Anterior cingulate cortex (tissue), 58 donors: ENCODE results near the gene ALLC.

ENCODE experiments used
- DNase-seq, 58 donors: peaks; one replicate each; lab custom pipeline; 2025; lab: John Stamatoyannopoulos, UW

The ALLC gene

GRCh38 chr2:3638456-3638810 lies 19.6 kb upstream of the ALLC start:
- no peak for DNase-seq

- no peak for DNase-seq
Observed at GRCh38 chr2:3639015-3639630, 18.9 kb upstream of the ALLC start.

GRCh38 chr2:3639653-3640052 lies 18.3 kb upstream of the ALLC start:
- DNase-seq, result no peak

GRCh38 chr2:3641181-3641580 lies 16.8 kb upstream of the ALLC start:
- no peak for DNase-seq

- no peak for DNase-seq
Observed at GRCh38 chr2:3641841-3642421, 16.1 kb upstream of the ALLC start.

GRCh38 chr2:3642521-3643215 lies 15.3 kb upstream of the ALLC start:
- DNase-seq, result no peak

GRCh38 chr2:3643371-3644245 lies 14.4 kb upstream of the ALLC start:
- no peak for DNase-seq

- DNase-seq, result no peak
Observed at GRCh38 chr2:3644246-3644525, 13.8 kb upstream of the ALLC start.

DNA sequence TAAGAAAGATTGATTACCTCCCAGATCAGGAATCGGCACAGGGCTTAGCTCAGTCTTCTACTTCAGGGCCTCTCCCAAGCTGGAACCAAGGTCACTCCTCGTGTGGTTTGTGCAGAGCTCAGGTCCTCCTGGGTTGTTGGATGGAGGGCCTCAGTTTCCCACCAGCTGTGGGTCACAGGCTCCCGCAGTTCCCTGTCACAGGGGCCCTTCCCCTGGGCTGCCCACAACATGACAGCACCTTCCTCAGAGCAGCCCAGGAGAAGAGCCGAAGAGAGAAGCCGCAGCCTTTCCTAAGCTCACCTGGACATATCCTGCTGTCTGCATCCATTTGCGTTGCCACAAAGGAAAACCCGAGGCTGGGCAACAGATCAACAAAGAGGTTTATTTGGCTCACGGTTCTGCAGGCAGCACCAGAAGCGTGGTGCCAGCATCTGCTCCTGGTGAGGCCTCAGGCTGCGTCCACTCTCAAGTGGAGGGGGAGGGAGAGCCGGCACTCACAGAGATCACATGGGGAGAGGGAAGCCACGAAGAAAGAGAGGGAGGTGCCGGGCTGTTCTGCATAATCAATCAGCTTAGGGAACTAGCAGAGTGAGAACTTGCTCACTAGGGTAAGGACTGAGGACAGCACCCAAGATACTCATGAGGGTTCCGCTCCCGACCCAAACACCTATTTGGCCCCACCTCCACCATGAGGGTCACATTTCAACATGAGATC lies 13.0 kb upstream of the ALLC start:
- DNase-seq, result no peak

DNA sequence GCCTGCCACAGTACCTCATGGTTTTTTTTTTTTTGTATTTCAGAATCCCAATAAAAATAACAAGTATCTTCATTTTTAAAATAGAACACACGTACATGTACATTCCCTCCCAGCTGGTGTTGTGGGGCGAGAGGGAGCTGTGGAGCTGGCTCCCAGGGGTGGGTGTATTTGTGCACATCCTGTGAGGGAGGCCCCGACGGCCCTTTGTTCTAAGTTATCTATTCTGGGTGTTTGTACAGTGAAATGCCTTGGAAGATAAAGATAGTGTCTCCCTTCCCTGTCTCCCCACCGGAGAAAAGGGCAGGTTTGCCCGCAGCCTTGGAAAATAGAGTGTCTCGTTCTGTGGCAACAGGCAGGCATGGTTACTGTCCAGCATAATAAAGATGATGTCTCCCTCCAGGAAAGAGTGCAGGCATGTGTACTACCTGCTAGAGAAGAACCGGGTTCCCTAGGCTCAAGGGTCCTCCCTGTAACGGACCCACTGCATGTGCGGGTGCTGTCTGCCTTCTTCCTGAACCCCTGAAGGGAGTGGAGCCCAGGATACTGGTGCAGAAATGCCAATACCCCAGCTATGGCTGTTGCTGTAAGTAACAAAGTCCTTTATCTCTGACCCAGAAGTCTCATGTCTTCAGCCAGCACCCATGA lies 12.1 kb upstream of the ALLC start:
- peak in 1 of 58 donors; percentile 22 for DNase-seq

DNA sequence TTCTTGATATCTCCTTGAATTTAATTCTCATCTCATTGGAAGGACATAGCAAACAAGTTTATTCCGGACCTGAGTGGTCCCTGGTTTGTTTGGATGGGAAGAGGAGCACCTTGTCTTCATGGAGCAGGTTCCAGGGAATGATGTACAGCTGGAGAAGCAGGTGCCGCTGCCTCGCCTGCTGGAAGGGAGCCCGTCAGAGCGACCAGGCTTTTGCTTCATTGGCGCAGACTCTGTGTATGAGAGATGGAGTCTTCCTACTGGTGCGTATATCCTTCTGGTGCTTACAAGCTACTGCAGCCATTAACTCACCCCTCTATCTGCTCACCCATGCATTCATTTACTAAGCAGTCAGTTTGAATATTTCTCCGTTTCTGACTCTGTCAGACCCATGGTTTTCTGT lies 11.6 kb upstream of the ALLC start:
- no peak for DNase-seq

GRCh38 chr2:3647246-3647645 lies 10.8 kb upstream of the ALLC start:
- no peak for DNase-seq

GRCh38 chr2:3647831-3648651 lies 10.0 kb upstream of the ALLC start:
- DNase-seq, result no peak

- DNase-seq, result no peak
Observed at GRCh38 chr2:3648652-3649177, 9.3 kb upstream of the ALLC start.

- peak in 2 of 58 donors; percentile 10 to 33 for DNase-seq
Observed at GRCh38 chr2:3649581-3649980, 8.4 kb upstream of the ALLC start.

DNA sequence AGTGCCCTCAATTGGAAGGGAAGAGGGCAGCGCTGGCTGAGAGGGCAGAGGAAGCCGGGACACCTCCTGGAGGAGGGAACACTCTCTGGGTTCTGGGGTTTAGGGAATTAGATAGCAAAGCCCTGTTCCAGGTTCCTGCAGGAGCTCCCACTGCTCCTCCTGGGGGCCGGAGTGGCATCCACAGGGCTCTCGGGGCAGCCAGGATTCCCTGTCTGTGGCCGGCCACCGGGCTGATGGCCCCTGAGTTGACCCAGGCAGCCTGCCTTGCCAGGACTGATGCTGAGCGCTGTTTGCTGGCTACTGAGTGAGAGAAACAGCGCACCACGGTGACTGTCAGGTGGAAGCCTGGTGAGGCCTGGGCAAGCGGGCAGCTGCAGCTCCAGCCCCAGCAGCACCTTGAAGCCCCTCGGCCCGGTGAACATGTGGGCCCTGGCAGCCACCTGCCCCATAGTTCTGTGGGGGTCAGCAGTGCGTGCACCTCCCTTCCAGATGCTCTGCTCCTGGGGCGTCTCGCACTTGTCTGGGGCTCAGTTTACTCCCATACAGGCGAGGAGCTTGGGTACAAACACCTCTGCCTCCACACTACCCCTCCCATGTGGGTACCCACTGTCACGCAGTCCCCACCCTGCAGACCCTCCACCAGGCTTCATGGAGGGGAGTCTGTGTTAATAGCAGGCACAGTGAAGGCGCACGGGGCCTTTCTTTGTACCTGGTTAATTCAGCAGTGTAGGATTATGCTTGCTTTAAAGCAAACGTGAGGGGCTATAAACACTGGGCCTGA lies 7.7 kb upstream of the ALLC start:
- peak in 1 of 58 donors; percentile 37 for DNase-seq

DNA sequence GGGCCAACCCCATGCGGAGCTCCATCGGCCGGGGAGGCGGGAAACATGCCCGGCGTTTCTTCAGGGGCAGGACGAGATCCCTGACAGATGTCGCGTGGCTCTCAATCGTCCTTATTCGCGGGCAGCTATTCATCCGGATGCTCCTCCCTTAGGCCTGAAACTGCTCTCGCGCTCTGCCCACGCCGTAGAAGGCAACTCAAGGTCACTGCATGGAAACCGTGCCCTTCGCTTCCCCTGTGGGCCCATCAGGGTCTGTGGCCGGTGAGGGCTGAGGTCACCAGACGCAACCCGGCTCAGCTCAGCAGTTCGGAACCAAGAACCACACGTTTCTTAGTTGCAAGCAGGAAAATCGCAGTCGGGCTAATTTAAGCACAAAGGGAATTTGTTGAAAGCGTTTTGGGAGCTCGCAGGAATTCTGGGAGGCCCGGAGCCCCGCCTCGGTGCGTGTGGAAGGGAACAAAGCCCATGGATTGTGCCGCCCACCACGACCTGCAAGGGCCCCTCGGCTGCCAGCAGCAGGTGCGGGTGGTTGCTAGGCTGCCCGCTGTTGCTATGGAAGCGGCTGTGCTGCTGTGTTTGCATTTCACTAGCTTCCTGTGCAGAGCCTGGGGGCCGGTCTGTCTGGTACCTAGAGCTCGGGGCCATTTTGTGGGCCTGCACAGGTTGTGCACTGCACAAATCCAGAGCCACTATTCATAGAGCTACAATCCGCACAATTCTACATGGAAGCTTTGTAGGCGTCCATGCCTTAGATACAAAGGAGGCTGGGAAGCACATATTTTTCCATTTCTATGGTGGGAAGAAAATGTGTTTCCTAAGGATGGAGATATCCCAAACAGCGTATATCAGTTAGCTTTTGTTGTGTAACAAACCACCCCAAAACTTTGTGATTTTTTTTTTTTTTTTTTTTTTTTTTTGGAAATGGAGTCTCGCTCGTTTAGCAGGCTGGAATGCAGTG lies 6.0 kb upstream of the ALLC start:
- peak in 57 of 58 donors; percentile 11 to 86 (median 70) for DNase-seq
